Mesothelial cell of epicardium (in vitro differentiated cells): Measurements from ENCODE around the gene RAPGEF4. TPM values are rescaled to one million over a fixed set of nuclear protein-coding genes. Genes with fewer than 3 reads are reported as not detected.

Experiments
- DNase-seq, 2 experiments: peaks; one replicate each; pipeline ENCODE4 v3.0.0; 2021; ENCODE audit warnings: low spot score in 2 of 2; ENCODE audit not compliant: unreplicated experiment in 2 of 2
- H3K27ac Mint-ChIP-seq: 2 replicates; pipeline ENCODE4 v1.8.0; 2021; ENCODE audit warnings: mixed read lengths
- H3K27me3 Mint-ChIP-seq: 2 replicates; pipeline ENCODE4 v1.8.0; 2021; ENCODE audit warnings: low read depth, mixed read lengths
- H3K36me3 Mint-ChIP-seq: 2 replicates; pipeline ENCODE4 v1.8.0; 2021; ENCODE audit warnings: mixed read lengths
- H3K4me1 Mint-ChIP-seq: 2 replicates; pipeline ENCODE4 v1.8.0; 2021; ENCODE audit warnings: mixed read lengths
- H3K4me3 Mint-ChIP-seq: 2 replicates; pipeline ENCODE4 v1.8.0; 2021; ENCODE audit warnings: mild to moderate bottlenecking, moderate library complexity, mixed read lengths
- H3K9me3 Mint-ChIP-seq: 2 replicates; pipeline ENCODE4 v1.8.0; 2021; ENCODE audit warnings: mixed read lengths
- CTCF ChIP-seq: fragments of 200-600 bp; sonication (generic); IDR thresholded peaks from one replicate; pipeline ENCODE4 v1.5.0; 2021; ENCODE audit warnings: antibody characterized with exemption; ENCODE audit not compliant: unreplicated experiment
- total RNA-seq: library from RNA; stranded (reverse); gene quantifications from 3 replicates; pipeline ENCODE4 v1.2.1, GENCODE V29; 2021

Gene RAPGEF4
- total RNA-seq, 1 donor from 2014 or later, result 24.7 TPM

DNA sequence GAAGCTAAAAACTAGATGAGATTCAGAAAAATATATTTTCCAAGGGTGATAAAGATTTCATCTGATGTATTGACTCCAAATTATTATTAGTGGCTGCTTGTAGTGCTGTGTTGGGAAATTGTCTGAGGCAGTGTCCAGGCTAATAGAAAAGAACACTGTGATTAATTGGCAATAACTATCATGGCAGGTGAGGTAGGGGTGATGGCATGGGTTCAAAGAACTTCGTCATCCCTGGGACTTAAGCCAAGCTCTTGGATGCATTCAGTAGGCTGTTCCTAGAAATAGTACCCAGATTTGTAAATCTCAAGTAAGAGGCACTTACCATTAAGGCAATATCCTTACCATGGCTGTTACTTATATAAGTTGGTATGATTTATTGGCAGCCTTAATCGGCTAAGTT, 13.2 kb upstream of the RAPGEF4 start:
- no peaks in the 10 kb centered on the region for H3K27me3 Mint-ChIP-seq
- no peak overlapping the region for H3K4me3 Mint-ChIP-seq
- peaks cover 5% of the 10 kb centered on the region for H3K36me3 Mint-ChIP-seq
- H3K9me3 Mint-ChIP-seq, result peaks cover 25% of the 10 kb centered on the region
- H3K27ac Mint-ChIP-seq, result no peak overlapping the region
- H3K4me1 Mint-ChIP-seq, result no peaks in the 10 kb centered on the region
- no peak for DNase-seq
- no peak for TF ChIP-seq CTCF

DNA sequence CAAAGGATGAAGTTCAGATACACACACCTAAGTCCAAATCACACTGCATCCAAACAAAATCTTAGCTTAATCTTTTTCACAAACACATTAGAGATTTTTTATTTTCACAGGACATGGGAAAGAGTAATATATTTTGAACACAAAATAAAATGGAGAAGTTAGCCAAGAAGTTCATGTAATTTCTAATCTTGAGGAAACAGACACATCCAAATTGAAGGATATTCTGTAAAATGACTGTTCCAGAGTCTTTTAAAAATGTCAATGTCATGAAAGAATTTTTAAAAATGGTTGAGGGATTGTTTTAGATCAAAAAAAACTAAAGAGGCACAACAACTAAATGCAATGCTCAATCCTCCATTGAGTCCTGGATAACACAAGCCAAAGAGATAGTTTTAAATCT, 12.4 kb upstream of the RAPGEF4 start:
- Mint-ChIP-seq H3K27ac (no peak overlapping the region), H3K36me3 (peaks cover 5% of the 10 kb centered on the region), H3K4me1 (no peaks in the 10 kb centered on the region), H3K27me3 (no peaks in the 10 kb centered on the region), H3K4me3 (no peak overlapping the region), H3K9me3 (peaks cover 24% of the 10 kb centered on the region)
- no peak for DNase-seq
- TF ChIP-seq CTCF, result no peak

GRCh38 chr2:172724724-172725123, 10.9 kb upstream of the RAPGEF4 start:
- Mint-ChIP-seq H3K27me3 (no peaks in the 10 kb centered on the region), H3K4me1 (no peaks in the 10 kb centered on the region), H3K4me3 (no peak overlapping the region), H3K9me3 (peaks cover 10% of the 10 kb centered on the region), H3K36me3 (peaks cover 4% of the 10 kb centered on the region), H3K27ac (no peak overlapping the region)
- no peak for TF ChIP-seq CTCF
- no peak for DNase-seq

DNA sequence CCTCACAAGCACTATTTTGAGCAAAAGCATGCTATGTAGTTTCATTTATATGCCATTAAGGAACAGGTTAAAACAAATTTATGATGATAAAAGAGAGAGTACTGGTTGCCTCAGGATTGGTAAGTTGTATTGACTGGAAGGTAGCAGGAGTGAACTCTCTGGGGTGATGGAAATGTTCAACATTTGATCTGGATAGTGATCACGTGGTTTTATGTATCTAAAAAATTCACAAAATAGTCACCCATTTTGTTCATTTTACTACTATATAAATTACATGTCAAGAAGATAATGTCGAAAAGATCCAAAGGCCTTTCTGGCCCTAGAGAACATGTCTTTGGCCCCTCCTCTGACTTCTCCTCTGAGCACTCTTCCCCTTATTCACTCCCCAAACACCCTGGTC, 10.4 kb upstream of the RAPGEF4 start:
- H3K27me3 Mint-ChIP-seq, result no peaks in the 10 kb centered on the region
- no peak overlapping the region for H3K27ac Mint-ChIP-seq
- DNase-seq, result no peak
- no peaks in the 10 kb centered on the region for H3K4me1 Mint-ChIP-seq
- H3K4me3 Mint-ChIP-seq, result no peak overlapping the region
- H3K9me3 Mint-ChIP-seq, result peaks cover 8% of the 10 kb centered on the region
- H3K36me3 Mint-ChIP-seq, result peaks cover 4% of the 10 kb centered on the region
- no peak for TF ChIP-seq CTCF

GRCh38 chr2:172725746-172726145, 9.9 kb upstream of the RAPGEF4 start:
- Mint-ChIP-seq H3K4me1 (no peaks in the 10 kb centered on the region), H3K27ac (no peak overlapping the region), H3K27me3 (no peaks in the 10 kb centered on the region), H3K9me3 (peaks cover 3% of the 10 kb centered on the region), H3K36me3 (peaks cover 1% of the 10 kb centered on the region), H3K4me3 (no peak overlapping the region)
- TF ChIP-seq CTCF, result no peak
- no peak for DNase-seq

GRCh38 chr2:172726172-172726735, 9.4 kb upstream of the RAPGEF4 start:
- TF ChIP-seq CTCF, result no peak
- no peaks in the 10 kb centered on the region for H3K36me3 Mint-ChIP-seq
- no peak overlapping the region for H3K27ac Mint-ChIP-seq
- H3K4me3 Mint-ChIP-seq, result no peak overlapping the region
- H3K4me1 Mint-ChIP-seq, result no peaks in the 10 kb centered on the region
- DNase-seq, result no peak
- no peaks in the 10 kb centered on the region for H3K9me3 Mint-ChIP-seq
- H3K27me3 Mint-ChIP-seq, result no peaks in the 10 kb centered on the region
